Sigmoid colon (tissue), 7 donors: ENCODE results near the gene TUG1. TPM values are rescaled to one million over a fixed set of nuclear protein-coding genes. Genes with fewer than 3 reads are reported as not detected.

Source experiments
- DNase-seq: peaks from one replicate; pipeline ENCODE4 v3.0.0-alpha.2; 2019
- H3K27ac ChIP-seq, 4 donors: fragments of 200-600 bp; sonication (generic); one replicate each; pipeline ENCODE4 v1.5.1; 2016 to 2019; ENCODE audit warnings: mild to moderate bottlenecking in 1 of 4
- H3K27me3 ChIP-seq, 3 donors: fragments of 200-600 bp; sonication (generic); one replicate each; pipeline ENCODE4 v1.5.1; 2019; ENCODE audit warnings: mild to moderate bottlenecking in 1 of 3
- H3K36me3 ChIP-seq, 4 donors: fragments of 200-600 bp; sonication (generic); one replicate each; pipeline ENCODE4 v1.5.1; 2016 to 2019
- H3K4me1 ChIP-seq, 4 donors: fragments of 200-600 bp; sonication (generic); one replicate each; pipeline ENCODE4 v1.5.1; 2017 to 2019
- H3K4me3 ChIP-seq, 4 donors: fragments of 200-600 bp; sonication (generic); one replicate each; pipeline ENCODE4 v1.5.1; 2017 to 2019; ENCODE audit warnings: mild to moderate bottlenecking in 2 of 4, moderate library complexity in 1 of 4
- H3K9me3 ChIP-seq, 4 donors: fragments of 200-600 bp in 3 of 4; sonication (generic) in 3 of 4; one replicate each; pipeline versions ENCODE4 v1.5.1 to v1.6.1; 2013 to 2019
- CTCF ChIP-seq, 4 experiments: fragments of 450-650 bp in 3 of 4; fragments of 200-600 bp in 1 of 4; IDR thresholded peaks; one replicate each; pipeline ENCODE4 v1.5.1; 2016 to 2019; ENCODE audit warnings: antibody characterized with exemption in 4 of 4, mild to moderate bottlenecking in 3 of 4, moderate library complexity in 2 of 4
- EP300 ChIP-seq, 4 donors: sonication (generic); formaldehyde crosslinking; IDR thresholded peaks; one replicate each; pipeline ENCODE4 v1.6.1; 2017; ENCODE audit warnings: antibody characterized with exemption in 4 of 4
- POLR2A ChIP-seq, 2 donors: fragments of 450-650 bp; IDR thresholded peaks; one replicate each; pipeline ENCODE4 v1.6.1; 2016; ENCODE audit warnings: antibody characterized with exemption in 2 of 2, mild to moderate bottlenecking in 2 of 2, moderate library complexity in 2 of 2
- POLR2AphosphoS5 ChIP-seq, 4 donors: sonication (generic); formaldehyde crosslinking; IDR thresholded peaks; one replicate each; pipeline ENCODE4 v1.6.1; 2017; ENCODE audit warnings: antibody characterized with exemption in 4 of 4
- WGBS, 2 donors: extraction: QIAGEN DNeasy Blood & Tissue Kit; methylation state at CpG; one replicate each; pipeline ENCODE4 v1.1.7; 2013; 5-methylcytosine and 5-hydroxymethylcytosine counted together
- intact Hi-C: fragments of 100-400 bp; cut with DNase I; formaldehyde crosslinking; loops from one replicate; pipeline ENCODE4 v1.15.1; 2023
- polyA plus RNA-seq, 3 donors: library from polyadenylated mRNA; stranded (reverse); fragments of 200-250 nt; gene quantifications; one replicate each; pipeline ENCODE4 v1.2.3, GENCODE V29; 2013
- total RNA-seq, 4 donors: library from RNA; depleted of rRNA; stranded (reverse); fragments of >200 nt; gene quantifications; one replicate each; pipeline ENCODE4 v1.1.0, GENCODE V29; 2016
- donor health status: healthy with polysubstance abuse.
- donor health status: Bipolar disorder and iron deficiency.
- donor health status: healthy.

TUG1 gene
- total and polyA plus RNA-seq, 7 donors, result 10.8 to 88.9 (median 51.5) TPM

GRCh38 chr22:30947816-30948454, 21.1 kb upstream of the TUG1 start:
- Histone ChIP-seq H3K4me3 (no peak overlapping the region), H3K27me3 (no peaks in the 10 kb centered on the region), H3K36me3 (peaks cover 28 to 77% (median 43%) of the 10 kb centered on the region in 4 donors), H3K9me3 (no peaks in the 10 kb centered on the region), H3K4me1 (peaks cover 0 to 26% (median 22%) of the 10 kb centered on the region in 4 donors), H3K27ac (peak overlapping the region; percentile 55 to 74 (median 64))
- no peak for TF ChIP-seq EP300 (IDR thresholded peaks at IDR 0.05)
- TF ChIP-seq CTCF (IDR thresholded peaks at IDR 0.05), result peak; percentile 59 to 85 (median 74)
- TF ChIP-seq POLR2AphosphoS5 (IDR thresholded peaks at IDR 0.05), result peak in 1 of 4 donors; percentile 24
- TF ChIP-seq POLR2A (IDR thresholded peaks at IDR 0.05), result no peak
- 42 to 53% methylated on average over 2 of the region's 2 CpGs for WGBS, 2 donors
- no peak for DNase-seq
- intact Hi-C loops, result loop anchor here (1.0 to 5.0 kb wide), 4 partner anchors 19 to 201 kb away; no protein-coding TSS in a partner anchor

- H3K4me3 ChIP-seq, result no peak overlapping the region
- 69 to 84% methylated on average over 3 of the region's 3 CpGs for WGBS, 2 donors
- intact Hi-C loops, result loop anchor here (2.0 to 5.0 kb wide), 2 partner anchors 18 to 88 kb away; no protein-coding TSS in a partner anchor
- TF ChIP-seq EP300 (IDR thresholded peaks at IDR 0.05), result no peak
- no peak for TF ChIP-seq CTCF (IDR thresholded peaks at IDR 0.05)
- TF ChIP-seq POLR2AphosphoS5 (IDR thresholded peaks at IDR 0.05), result no peak
- TF ChIP-seq POLR2A (IDR thresholded peaks at IDR 0.05), result no peak
- H3K36me3 ChIP-seq, result peaks cover 19 to 74% (median 37%) of the 10 kb centered on the region in 4 donors
- H3K4me1 ChIP-seq, result peaks cover 0 to 26% (median 22%) of the 10 kb centered on the region in 4 donors
- no peaks in the 10 kb centered on the region for H3K27me3 ChIP-seq
- peak overlapping the region in 2 of 4 donors; percentile 66 to 74 for H3K27ac ChIP-seq
- no peaks in the 10 kb centered on the region for H3K9me3 ChIP-seq
- no peak for DNase-seq
Measured at GRCh38 chr22:30948930-30949342, 20.1 kb upstream of the TUG1 start.

GRCh38 chr22:30949934-30950660, 19.0 kb upstream of the TUG1 start:
- 83 to 86% methylated on average over 7 of the region's 7 CpGs for WGBS, 2 donors
- no peak for TF ChIP-seq EP300 (IDR thresholded peaks at IDR 0.05)
- TF ChIP-seq POLR2A (IDR thresholded peaks at IDR 0.05), result no peak
- no peak for TF ChIP-seq POLR2AphosphoS5 (IDR thresholded peaks at IDR 0.05)
- TF ChIP-seq CTCF (IDR thresholded peaks at IDR 0.05), result no peak
- DNase-seq, result no peak
- Histone ChIP-seq H3K27ac (no peak overlapping the region), H3K36me3 (peaks cover 19 to 71% (median 32%) of the 10 kb centered on the region in 4 donors), H3K27me3 (no peaks in the 10 kb centered on the region), H3K4me3 (no peak overlapping the region), H3K4me1 (peaks cover 0 to 26% (median 22%) of the 10 kb centered on the region in 4 donors), H3K9me3 (no peaks in the 10 kb centered on the region)
- intact Hi-C loops, result loop anchor here (2.0 to 5.0 kb wide), 2 partner anchors 17 to 87 kb away; no protein-coding TSS in a partner anchor

- no peak overlapping the region for H3K27ac ChIP-seq
- H3K9me3 ChIP-seq, result no peaks in the 10 kb centered on the region
- no peak for DNase-seq
- WGBS, 2 donors, result 93 to 97% methylated on average over 2 of the region's 2 CpGs
- H3K4me1 ChIP-seq, result peaks cover 0 to 15% (median 8%) of the 10 kb centered on the region in 4 donors
- intact Hi-C loops, result no loop called here
- TF ChIP-seq POLR2A (IDR thresholded peaks at IDR 0.05), result no peak
- H3K4me3 ChIP-seq, result no peak overlapping the region
- no peaks in the 10 kb centered on the region for H3K27me3 ChIP-seq
- peaks cover 17 to 63% (median 19%) of the 10 kb centered on the region in 4 donors for H3K36me3 ChIP-seq
Measured at GRCh38 chr22:30953206-30953605, 15.9 kb upstream of the TUG1 start.

GRCh38 chr22:30955153-30955552, 13.9 kb upstream of the TUG1 start:
- peaks cover 0 to 8% (median 2%) of the 10 kb centered on the region in 4 donors for H3K4me1 ChIP-seq
- TF ChIP-seq POLR2A (IDR thresholded peaks at IDR 0.05) (no peak), EP300 (IDR thresholded peaks at IDR 0.05) (no peak), CTCF (IDR thresholded peaks at IDR 0.05) (no peak), POLR2AphosphoS5 (IDR thresholded peaks at IDR 0.05) (no peak)
- peaks cover 3 to 44% (median 6%) of the 10 kb centered on the region in 4 donors for H3K36me3 ChIP-seq
- H3K27me3 ChIP-seq, result no peaks in the 10 kb centered on the region
- intact Hi-C loops, result no loop called here
- no peak overlapping the region for H3K4me3 ChIP-seq
- no peak for DNase-seq
- WGBS, 2 donors, result 82 to 93% methylated on average over 4 of the region's 4 CpGs
- no peak overlapping the region for H3K27ac ChIP-seq
- no peaks in the 10 kb centered on the region for H3K9me3 ChIP-seq
